Hematopoietic multipotent progenitor cell treated with erythropoietin and hydrocortisone succinate and interleukin-3 and kit ligand, for 8 days (in vitro differentiated cells): ENCODE data around the gene FAM118B.
A peak's percentile ranks its signal among the peaks of the same experiment; 100 is the strongest.

Experiments used
- DNase-seq: peaks from one replicate; pipeline ENCODE4 v3.0.0-alpha.2; 2015

The FAM118B gene

DNA sequence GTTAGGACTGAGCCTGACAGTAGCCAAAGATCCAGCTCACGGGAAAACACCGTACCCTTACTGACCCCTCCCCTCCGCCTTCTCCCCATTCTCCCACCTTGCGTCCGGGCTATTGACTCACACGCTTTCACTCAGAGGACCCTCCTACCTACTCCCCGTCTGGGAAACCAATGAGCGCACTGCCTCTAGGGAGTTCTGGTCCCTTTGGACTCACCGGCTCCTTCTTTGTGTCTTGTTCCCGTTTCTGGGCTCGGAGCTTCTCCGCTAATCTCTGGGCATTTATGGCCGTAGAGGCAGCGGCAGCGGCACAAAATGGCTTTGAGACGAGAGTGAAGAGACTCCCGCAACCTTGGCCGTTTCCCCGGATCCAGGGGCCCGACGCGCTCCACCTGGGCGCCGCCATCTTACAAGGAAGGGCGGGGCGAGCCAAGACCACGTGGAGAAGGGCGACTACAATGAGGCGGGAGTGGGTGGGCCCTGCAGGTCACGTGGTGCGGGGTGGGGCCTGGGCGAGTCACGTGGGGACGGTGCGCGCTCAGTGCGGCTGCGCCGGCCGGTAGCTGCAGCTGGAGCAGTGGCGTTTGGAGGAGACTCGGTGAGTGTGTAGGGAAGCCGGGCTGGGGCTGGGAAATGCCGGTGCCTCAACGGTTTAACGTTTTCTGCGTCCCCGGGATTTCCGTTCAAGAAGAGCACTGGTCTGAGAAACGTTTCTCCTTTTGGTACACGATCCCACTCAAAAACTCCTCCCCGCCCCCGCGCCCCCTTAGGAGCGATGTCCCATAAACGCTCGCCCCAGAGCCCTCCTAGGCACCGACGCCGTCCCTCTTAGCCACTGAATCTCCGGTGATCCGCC is at the start of gene FAM118B, which contains the start of gene RPUSD4:
FAM118B (plus strand) TSS at position 547 of the 853 bp plus-strand sequence. CDS start 23,220 bp downstream, outside the sequence.
RPUSD4 (minus strand) TSS at position 415 of the 853 bp plus-strand sequence; CDS start at position 403, 12 bp downstream.
- peak; percentile 96 for DNase-seq

DNA sequence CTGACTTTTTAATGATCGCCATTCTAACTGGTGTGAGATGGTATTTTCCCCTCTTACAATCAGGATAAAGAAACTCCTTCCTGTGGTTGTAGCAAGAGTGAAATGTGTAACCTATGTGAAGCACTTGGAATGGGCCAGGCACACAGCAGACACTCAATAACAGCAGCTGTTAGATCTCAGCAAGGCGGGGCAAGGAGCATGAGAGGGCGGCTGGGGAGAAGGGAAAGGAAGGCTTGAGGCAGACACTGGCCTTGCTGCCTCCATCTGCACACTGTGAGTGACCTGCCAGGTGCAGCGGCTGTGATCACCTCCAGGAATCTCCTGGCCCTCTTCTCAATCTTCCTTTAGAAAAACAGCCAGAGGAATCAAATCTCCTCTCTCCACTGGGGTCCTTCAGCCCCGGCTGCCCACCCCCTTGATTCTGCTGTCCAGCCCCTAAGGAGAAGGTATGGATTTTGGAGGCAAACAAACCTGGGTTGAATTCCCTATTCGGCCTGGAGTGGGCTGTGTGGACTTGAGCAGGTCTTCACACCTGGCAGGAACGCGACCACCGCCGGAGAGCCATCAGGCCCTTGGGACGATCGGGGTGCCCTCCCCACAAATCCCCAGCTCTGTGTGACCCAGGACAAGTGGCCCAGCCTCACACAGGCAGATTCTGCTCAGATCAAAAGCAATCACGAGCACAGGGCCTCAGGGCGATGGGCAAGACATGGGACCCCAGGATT is 49.1 kb upstream of the FAM118B start:
- DNase-seq = no peak

DNA sequence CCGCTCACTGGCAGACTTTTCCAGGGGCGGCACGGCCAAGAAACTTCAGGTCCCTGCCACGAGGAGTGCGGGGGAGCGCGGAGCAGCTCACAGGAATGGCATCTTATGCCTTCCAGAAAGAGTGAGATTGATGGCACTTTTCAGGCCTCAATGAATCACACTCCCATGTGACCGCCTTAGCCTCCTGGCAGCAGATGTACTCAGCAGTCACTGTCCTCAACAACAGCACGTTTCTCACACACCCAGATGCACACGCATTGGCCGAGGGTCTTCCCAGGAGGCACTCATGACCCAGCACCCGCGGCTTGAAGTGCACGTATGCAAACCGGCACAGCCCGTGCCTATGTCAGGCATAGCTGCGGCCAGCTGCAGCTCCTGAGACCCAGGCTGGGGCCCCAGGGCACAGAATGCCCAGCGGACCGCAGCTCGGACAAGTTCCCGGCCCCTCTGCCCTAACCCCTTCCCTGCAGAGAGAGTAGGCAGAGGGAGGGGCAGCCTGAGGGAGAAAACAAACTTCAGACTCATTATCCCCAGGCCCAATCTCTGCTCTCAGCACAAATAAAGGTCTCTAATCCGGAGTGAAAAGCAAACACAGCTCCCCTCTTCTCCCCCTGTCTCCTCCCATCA is 48.4 kb upstream of the FAM118B start:
- DNase-seq = no peak

DNA sequence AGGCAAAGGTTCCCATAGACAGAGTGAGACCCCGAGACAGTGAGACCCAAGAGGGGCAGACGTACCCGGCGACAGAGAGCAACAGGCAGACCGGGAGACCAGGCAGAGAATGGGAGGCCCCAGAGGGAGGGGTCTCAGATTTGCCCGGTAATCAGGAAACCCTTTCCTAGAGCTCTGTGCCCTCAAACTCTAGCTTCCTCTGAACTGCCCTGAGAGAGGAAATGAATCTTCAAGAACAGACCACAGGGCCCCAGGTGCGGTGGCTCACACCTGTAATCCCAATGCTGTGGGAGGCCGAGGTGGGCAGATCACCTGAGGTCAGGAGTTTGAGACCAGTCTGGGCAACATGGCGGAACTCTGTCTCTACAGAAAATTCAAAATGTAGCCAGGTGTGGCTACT is 47.8 kb upstream of the FAM118B start:
- DNase-seq = no peak

DNA sequence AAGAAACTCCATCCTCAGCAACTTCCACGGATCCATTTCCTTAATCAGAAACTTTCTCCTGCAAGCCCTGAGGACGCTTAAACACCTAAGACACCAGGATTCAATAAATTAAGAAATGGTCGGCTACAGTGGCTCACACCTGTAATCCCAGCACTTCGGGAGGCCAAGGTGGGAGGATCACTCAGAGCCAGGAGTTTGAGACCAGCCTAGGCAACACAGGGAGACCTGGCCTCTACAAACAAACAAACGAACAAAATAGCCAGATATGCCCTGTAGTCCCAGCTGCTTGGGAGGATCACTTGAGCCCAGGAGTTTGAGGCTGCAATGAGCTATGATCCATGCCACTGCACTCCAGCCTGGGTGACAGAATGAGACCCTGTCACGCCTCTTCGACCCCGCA is 46.8 kb upstream of the FAM118B start:
- no peak for DNase-seq

DNA sequence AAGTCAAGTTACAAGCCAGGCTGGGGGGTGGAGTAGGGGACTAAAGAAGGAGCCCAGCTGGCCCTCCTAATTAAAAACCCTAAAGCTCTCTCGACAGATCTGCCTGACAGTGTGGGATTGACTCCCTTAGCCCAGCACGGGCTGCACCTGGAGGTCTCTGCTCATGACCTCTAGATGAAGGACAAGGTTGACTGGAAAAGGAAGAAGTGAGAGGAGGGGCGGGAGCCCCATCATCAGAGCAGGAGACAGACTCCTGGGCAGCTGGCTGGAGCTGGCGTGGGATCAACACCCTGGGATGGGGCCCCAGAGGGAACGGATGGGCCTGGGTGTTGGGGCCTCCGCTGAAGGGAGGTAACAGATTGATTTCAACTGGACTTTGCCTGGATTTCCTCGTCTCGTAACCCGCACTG is 46.3 kb upstream of the FAM118B start:
- DNase-seq = no peak

DNA sequence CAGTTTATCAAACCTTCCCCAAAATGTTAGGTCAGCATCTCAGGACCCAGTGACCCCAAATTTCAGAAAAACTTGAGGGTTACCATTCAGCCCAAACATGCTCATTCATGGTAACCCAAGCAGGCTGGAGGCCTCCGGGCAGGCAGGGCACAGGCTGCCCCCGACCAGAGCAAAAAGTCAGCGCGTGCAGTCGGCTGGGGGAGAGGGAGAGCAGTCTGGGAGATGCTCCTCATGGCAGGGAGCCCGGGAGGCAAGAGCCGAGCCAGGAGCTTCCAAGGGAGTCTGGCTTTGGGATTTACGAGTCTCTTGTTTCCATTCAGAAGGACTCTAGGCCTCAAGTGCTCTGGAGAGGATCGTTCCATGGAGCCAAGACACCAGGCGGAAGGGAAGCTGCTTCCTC is 45.8 kb upstream of the FAM118B start:
- no peak for DNase-seq

DNA sequence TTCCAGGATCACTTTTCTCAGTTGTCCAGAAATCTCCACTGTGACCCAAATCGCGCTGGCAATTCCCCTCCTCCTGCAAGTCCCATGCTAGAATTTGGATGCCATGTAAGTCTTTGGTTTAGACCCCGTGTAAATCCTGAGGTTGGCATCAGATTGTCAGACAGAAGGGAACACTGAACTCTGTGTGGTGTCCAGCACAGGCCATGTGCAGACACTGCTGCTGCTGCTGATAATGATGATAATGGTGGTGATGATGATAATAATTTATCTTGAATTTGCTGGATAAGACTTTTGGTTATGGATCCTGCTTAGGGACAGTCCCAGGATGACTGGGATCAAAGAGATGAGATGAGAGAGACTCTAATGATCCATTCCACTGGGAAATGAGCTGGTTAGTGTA is 45.2 kb upstream of the FAM118B start:
- no peak for DNase-seq

DNA sequence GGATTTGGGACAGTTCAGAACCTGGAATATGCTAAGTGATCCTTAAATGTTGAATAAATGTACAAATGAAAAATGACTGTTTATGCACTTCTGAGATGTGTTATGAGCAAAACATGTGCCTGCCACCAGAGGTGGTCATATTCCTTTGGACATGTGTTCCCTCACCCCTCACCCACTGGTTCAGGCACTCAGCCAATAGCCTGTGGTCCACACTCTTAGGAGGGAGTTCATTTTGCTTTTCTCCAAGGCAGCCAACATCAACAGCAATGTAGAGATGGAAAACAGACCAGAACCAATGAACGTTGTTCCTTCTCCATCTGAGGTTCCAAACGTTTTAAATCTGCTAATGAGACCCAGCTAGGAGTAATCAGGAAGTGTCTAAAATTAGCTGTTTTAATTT is 44.1 kb upstream of the FAM118B start:
- no peak for DNase-seq

DNA sequence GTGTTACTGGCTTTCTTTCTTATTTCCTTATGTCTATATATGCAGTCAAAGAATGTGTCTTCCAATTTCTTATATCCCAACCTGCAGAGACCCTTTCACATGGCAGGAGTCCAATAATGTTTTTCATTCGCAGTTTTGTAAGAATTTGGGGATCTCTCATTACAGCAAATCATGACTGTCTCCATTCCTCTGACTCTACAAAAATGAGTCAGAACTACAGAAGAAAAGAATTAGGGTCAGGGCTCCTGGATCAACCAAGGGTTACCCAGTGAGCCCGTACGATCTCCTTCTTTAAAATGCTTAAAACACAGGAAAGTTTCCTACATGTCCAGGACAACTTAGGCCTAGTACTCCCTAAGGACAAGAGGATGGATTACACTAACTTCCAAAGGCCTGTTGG is 42.3 kb upstream of the FAM118B start:
- DNase-seq = no peak

DNA sequence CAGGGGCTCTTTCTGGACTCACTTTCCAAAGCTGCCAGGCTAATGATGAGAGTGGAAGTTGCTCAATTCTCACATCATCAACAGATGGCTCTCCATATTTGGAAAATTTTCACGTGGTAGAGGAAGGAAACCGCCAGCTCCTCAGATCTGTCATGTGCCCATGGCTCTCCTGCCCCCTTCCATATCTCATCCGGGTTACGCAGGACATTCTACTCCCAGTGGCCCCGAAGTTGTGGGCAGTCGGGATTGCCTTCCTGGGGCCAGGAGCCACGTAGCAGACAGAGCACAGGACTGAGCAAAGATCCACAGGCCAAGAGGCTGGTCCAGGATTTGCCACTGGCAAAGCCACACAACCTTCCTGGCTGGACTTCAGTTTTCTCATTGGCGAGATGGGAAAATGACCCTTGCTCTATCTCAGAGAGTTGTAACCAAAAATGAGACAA is 39.0 kb upstream of the FAM118B start:
- DNase-seq = no peak

DNA sequence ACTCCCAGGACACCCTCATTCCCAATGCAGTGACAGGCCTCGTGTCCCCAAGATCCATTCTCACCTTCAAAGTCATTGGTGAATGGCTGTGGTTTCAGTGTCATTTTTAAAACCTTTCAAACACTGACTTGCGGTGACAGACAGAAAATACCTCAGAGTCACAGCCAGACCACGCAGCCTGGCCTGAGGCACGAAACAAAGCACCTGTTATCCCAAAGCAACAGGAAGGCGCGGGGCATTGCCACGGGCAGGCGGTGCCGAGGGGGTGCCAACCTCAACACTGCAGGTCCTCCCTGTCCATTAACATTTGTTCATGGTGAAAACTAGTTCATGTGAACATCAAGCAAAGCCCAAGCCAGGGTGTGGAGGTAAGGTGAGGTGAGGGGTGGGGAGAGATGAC is 38.3 kb upstream of the FAM118B start:
- no peak for DNase-seq

DNA sequence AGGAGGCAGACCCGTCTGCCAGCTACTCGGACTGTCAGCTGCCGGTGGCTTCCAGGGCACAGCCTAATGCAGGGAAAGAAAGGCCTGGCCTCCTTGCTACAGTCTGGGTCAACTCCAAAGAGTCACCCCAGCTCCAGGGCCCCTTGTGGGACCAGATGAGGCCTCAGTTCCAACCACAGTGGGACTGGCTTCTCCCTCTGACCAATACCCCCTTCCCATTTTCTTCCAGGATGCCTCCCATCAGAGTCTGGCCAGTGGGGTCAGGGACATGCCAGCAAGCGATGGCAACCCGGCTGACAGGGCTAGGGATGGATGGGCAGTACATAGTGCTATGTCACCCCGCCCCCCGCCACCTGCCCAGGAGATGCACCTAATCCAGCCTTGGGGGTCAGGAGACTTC is 36.8 kb upstream of the FAM118B start:
- no peak for DNase-seq

DNA sequence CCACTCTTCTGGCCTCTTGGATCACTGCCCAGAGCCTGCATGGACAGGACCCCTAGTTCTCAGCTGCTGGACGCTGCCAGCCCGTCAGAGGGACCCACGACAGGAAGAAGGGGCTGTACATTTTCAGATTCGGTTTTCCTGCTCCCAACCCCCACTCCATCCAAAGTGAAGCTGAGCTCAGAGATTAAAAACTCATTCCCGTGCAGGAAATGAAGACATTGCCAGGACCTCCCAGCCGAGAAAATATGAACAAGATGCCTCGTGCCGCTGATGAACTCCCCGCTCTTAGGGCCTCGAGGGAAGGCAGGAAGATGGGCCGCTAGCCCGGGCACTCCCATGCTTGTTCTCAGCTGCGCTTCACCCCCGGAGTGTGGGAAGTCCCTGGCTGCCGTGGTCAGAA is 36.2 kb upstream of the FAM118B start:
- DNase-seq = no peak

DNA sequence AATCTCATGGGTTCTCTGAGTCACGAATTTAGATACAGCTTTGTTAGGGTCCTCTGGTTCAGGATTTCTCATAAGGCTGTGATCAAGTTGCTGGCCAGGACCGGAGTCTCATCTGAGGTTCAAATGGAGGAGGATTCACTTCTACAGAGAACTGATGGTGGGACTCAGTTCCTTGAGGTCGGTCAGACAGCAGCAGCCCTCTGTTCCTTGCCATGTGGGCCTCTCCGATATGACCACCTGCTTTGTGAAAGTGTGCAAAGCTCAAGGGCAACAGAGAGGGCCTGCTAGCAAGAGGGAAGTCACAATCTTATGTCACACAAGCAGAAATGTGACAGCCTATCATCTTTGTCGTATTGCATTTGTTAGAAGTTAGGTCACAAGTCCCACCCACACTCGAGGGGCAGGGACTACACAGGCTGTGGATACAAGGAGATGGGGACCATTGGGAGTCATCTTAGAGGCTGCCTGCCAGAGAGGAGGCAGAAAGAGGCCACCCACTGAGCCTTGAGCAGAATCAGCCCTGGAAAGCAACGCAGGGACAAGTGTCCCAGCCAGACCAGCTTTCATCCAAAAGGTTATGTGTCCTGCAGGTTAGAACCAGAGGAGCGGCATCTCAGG is 34.6 kb upstream of the FAM118B start:
- DNase-seq = no peak

DNA sequence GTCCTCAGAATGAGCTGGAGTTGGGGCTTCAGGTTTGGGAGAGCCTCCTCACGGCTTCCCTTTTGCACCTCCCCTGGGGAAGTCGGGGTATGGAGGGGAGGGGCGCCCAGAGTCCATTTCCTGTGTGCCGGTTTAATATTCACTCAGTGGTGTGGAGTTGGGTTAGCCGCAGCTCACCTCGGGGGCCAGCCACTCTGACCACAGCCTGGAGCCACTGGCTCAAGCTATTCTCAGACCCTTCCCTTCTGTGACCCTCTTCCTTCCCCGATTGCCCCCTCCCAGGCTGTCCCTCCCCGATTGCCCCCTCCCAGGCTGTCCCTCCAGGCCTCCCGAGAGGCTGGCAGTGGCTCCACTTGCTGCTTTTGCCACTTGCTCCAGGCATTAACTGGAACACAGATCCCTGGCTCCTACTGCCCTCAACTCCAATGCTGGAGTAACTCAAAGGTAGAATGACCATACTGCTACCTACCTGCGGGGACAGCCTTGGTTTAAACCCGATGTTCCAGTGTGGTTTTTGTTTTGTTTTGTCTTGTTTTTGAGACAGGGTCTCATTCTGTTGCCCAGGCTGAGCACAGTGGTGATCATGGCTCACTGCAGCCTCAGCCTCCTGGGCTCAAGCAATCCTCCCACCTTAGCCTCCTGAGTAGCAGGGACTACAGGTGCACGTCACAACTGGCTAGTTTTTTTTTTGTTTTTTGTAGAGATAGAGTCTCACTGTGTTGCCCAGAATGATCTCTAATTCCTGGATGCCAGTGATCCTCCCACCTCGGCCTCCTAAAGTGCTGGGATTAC is 29.4 kb upstream of the FAM118B start:
- DNase-seq = no peak

DNA sequence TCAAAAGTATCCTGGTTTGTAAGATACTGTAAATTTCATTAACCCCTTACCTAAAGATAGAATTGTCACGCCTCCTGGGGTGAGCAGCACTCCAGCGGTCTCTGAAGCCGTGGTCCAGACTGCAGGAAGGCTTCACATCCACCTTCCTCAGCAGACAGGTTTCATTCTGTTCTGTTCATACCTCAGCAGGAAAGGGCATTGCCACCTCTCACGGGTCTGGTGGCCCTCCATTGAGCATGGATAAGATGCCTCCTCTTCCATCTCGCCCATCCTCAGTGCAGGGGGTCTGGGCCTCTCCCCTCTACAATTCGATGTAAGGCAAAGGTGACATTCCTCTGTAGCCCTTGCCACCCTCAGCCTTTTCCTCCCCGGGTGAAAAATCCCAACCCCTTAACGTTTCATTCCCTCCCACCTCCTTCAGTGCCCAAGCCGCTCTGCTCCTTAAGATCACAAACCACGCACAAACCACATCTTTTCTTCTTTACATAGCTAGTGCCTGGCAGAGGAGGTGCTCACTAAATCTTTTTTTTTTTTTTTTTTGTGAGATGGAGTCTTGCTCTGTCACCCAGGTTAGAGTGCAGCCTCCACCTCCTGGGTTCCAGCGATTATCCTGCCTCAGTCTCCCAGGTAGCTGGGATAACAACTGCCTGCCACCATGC is 28.7 kb upstream of the FAM118B start:
- no peak for DNase-seq

DNA sequence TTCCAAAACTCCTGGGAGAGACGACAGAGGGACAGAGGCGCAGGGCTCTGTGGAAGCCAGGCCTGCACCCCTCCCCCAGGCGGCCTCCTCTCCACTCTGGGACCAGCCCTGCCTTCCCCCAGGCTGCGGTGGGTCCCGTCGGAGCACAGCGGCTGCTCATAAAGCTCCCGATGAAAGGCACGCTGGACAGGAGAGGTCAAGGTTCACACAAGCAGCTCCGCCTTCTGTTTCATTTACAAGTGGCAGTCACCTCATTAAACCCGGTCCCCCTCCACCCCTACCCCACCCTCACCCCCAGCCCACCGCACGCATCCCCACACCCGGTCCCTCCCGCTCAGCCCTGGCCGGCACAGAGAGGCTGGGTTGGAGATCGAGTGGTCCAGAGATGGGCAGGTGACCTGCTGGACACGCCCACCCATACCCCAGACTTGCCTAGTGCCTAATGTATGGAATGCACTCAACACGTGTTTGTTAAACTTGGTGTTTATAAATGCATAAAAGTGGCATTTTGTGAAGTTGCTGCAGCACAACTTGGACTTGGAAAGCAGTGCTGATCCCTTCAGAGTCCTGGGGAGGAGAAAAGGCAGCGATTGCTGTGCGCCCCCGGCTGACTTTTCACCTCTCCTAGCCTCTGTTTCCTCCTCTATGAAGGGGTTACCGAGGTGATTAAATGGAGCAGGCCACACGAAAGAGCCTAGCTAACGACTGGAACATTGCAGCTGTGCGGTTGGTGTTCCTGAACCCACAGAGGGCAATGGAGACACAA is 26.1 kb upstream of the FAM118B start:
- DNase-seq = no peak

DNA sequence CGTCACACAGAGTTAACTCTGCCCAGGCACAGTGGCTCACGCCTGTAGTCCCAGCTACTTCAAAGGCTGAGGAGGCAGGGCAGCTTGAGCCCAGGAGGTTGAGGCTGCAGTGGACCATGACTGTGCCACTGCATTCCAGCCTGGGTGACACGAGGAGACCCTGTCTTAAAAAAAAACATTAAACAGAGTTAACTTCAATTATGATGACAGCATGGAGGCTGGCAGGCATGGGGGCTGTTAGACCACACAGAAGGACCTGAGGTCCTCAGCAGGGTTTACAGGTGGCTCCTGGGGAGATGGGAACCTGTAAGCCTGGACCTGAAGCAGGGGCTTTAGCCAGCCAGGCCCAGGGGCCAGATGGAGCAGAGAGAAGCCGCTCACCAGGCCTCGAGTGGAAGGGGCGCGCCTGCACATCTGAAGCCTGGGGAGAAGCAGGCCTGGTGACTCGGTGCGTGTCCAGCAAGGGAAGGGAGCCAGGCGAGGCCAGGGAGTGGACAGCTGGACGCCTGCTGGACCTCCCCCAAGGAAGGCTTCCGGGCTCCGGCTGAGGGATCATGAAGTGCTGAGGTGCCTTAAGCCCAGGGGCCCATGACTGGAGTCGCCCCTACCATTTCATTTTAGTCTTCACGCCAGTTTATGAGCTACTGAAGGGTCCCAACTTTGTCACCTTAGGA is 25.4 kb upstream of the FAM118B start:
- DNase-seq = no peak
